ENCODE measurements around the gene TMEM217. TPM values are rescaled to one million over a fixed set of nuclear protein-coding genes. Genes with fewer than 3 reads are reported as not detected.
"Not testable (repeated sequence)": the region's sequence is repeated elsewhere in the genome, so short reads cannot be mapped to it uniquely, and the experiment has no call there.

TMEM217 gene
- total RNA-seq: not detected

GRCh38 chr6:37257634-37258404 is at the start of gene TMEM217, which contains the start of gene TBC1D22B:
TMEM217 (minus strand) TSS chr6:37258144; CDS start chr6:37219030, 39,114 bp downstream.
TBC1D22B (plus strand) TSS chr6:37257772; CDS start chr6:37257918, 146 bp downstream.
- intact Hi-C loops (cut with DNase I): no loop called here
- DNase-seq (ENCODE audit: extremely low spot score in 2 of 2): peak; percentile 98
- Histone ChIP-seq H3K4me3 (peak within 1 kb of the TSS; percentile 64 to 80), H3K27me3 (no peaks in the 10 kb centered on the region), H3K9me3 (no peaks in the 10 kb centered on the region), H3K27ac (peak within 1 kb of the TSS; percentile 77), H3K4me1 (peaks cover 46% of the 10 kb centered on the region), H3K36me3 (no peaks in the 10 kb centered on the region)
- TF ChIP-seq POLR2A (IDR thresholded peaks at IDR 0.05) (peak in 1 of 2 donors; percentile 34), POLR2AphosphoS5 (IDR thresholded peaks at IDR 0.05; ENCODE audit: insufficient read depth in 1 of 2, low read depth in 1 of 2) (peak; percentile 78 to 90)
- TF ChIP-seq, protein P1, sequence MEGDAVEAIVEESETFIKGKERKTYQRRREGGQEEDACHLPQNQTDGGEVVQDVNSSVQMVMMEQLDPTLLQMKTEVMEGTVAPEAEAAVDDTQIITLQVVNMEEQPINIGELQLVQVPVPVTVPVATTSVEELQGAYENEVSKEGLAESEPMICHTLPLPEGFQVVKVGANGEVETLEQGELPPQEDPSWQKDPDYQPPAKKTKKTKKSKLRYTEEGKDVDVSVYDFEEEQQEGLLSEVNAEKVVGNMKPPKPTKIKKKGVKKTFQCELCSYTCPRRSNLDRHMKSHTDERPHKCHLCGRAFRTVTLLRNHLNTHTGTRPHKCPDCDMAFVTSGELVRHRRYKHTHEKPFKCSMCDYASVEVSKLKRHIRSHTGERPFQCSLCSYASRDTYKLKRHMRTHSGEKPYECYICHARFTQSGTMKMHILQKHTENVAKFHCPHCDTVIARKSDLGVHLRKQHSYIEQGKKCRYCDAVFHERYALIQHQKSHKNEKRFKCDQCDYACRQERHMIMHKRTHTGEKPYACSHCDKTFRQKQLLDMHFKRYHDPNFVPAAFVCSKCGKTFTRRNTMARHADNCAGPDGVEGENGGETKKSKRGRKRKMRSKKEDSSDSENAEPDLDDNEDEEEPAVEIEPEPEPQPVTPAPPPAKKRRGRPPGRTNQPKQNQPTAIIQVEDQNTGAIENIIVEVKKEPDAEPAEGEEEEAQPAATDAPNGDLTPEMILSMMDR (IDR thresholded peaks at IDR 0.05): no peak

- intact Hi-C loops (cut with DNase I); H3K27me3 ChIP-seq; DNase-seq (ENCODE audit: extremely low spot score in 2 of 2); H3K9me3 ChIP-seq; H3K4me3 ChIP-seq; H3K36me3 ChIP-seq: not testable (repeated sequence)
- H3K4me1 ChIP-seq: peaks cover 16% of the 10 kb centered on the region
- H3K27ac ChIP-seq: peak overlapping the region; percentile 24
Observed at GRCh38 chr6:37307484-37307883, 49.5 kb upstream of the TMEM217 start.

GRCh38 chr6:37306624-37307222 is 48.8 kb upstream of the TMEM217 start:
- Histone ChIP-seq H3K9me3 (no peaks in the 10 kb centered on the region), H3K36me3 (peaks cover 0 to 11% of the 10 kb centered on the region in 2 donors), H3K27me3 (no peaks in the 10 kb centered on the region), H3K4me3 (no peak overlapping the region), H3K27ac (no peak overlapping the region), H3K4me1 (peaks cover 16% of the 10 kb centered on the region)
- DNase-seq (ENCODE audit: extremely low spot score in 2 of 2): no peak
- TF ChIP-seq, protein P1 (IDR thresholded peaks at IDR 0.05): no peak
- no peak for TF ChIP-seq POLR2AphosphoS5 (IDR thresholded peaks at IDR 0.05; ENCODE audit: insufficient read depth in 1 of 2, low read depth in 1 of 2)
- no peak for TF ChIP-seq POLR2A (IDR thresholded peaks at IDR 0.05)
- intact Hi-C loops (cut with DNase I): no loop called here

DNA sequence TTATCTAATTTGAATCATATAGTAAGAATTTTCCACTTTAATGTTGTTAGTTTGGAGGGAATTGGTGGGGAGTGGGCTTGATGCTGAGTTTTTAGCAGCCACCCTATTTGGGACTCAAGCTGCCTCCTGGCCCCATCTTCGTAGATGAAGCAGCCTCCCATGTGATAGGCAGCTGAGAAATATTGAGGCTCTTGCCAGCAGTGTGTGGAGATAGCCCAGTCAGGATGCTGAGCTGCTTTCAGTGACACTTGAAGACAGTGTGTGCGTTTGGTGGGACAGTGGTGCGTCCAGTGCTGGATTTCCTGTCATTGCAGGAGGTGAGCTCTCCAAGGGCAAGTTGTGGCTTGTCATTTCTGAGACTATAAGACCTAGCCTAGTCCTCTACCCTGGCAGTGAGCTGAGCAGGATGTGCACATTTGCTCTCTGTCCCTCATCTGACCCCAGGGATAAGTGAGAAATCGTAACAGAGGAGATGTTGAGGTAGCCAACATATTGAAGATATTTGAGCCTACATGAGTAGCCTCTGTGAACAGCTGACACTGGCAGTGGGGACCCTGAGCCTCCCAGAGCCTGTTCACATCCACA is 48.0 kb upstream of the TMEM217 start:
- no peaks in the 10 kb centered on the region for H3K9me3 ChIP-seq
- H3K27ac ChIP-seq: no peak overlapping the region
- no peak overlapping the region for H3K4me3 ChIP-seq
- no peaks in the 10 kb centered on the region for H3K27me3 ChIP-seq
- no peak for DNase-seq (ENCODE audit: extremely low spot score in 2 of 2)
- TF ChIP-seq POLR2AphosphoS5 (IDR thresholded peaks at IDR 0.05; ENCODE audit: insufficient read depth in 1 of 2, low read depth in 1 of 2): no peak
- no peak for TF ChIP-seq POLR2A (IDR thresholded peaks at IDR 0.05)
- TF ChIP-seq, protein P1 (IDR thresholded peaks at IDR 0.05): no peak
- H3K36me3 ChIP-seq: peaks cover 0 to 13% of the 10 kb centered on the region in 2 donors
- peaks cover 16% of the 10 kb centered on the region for H3K4me1 ChIP-seq
- intact Hi-C loops (cut with DNase I): no loop called here

GRCh38 chr6:37304766-37305165 is 46.8 kb upstream of the TMEM217 start:
- peaks cover 0 to 13% of the 10 kb centered on the region in 2 donors for H3K36me3 ChIP-seq
- intact Hi-C loops (cut with DNase I): no loop called here
- no peaks in the 10 kb centered on the region for H3K9me3 ChIP-seq
- no peak overlapping the region for H3K4me3 ChIP-seq
- TF ChIP-seq POLR2AphosphoS5 (IDR thresholded peaks at IDR 0.05; ENCODE audit: insufficient read depth in 1 of 2, low read depth in 1 of 2) (no peak), POLR2A (IDR thresholded peaks at IDR 0.05) (no peak)
- TF ChIP-seq, protein P1 (IDR thresholded peaks at IDR 0.05): no peak
- H3K27ac ChIP-seq: no peak overlapping the region
- H3K27me3 ChIP-seq: no peaks in the 10 kb centered on the region
- no peak for DNase-seq (ENCODE audit: extremely low spot score in 2 of 2)
- peaks cover 16% of the 10 kb centered on the region for H3K4me1 ChIP-seq
